ENCODE results near the gene DHX40. TPM values are rescaled to one million over a fixed set of nuclear protein-coding genes. Genes with fewer than 3 reads are reported as not detected.

Gene DHX40
- total and polyA plus RNA-seq, 2 of the 8 experiments (the other 6 are each of a cell fraction or from before 2014, with no cell fraction given) = 13.5 to 28.3 TPM

- TF ChIP-seq USF2 (IDR thresholded peaks at IDR 0.05; ENCODE audit: low read length) (no peak), KDM5A (IDR thresholded peaks at IDR 0.05; ENCODE audit: low read length) (no peak), PHF8 (conservative IDR thresholded peaks at IDR 0.05; ENCODE audit: low read depth, low read length) (no peak)
- CTCF ChIA-PET (ENCODE audit: partially characterized antibody) = interaction anchor here (1.0 kb wide), 1 partner anchor 58 kb away, joined by 4 read pairs; no protein-coding TSS in a partner anchor
- H4K5ac ChIP-seq (ENCODE audit: insufficient read length, low read depth, low read length) = no peak overlapping the region
- H4K8ac ChIP-seq (ENCODE audit: extremely low read depth, insufficient read depth, low read length) = no peak overlapping the region
- no peak overlapping the region for H2BK120ac ChIP-seq (replicated peaks; ENCODE audit: low read depth, low read length)
- peak overlapping the region in 3 of 4 experiments; percentile 20 to 94 (median 90); a peak in 3 of 8 replicates for H3K4me3 ChIP-seq (ENCODE audit: extremely low read depth in 1 of 4, insufficient read depth in 2 of 4, low read depth in 3 of 4, low read length in 4 of 4)
- DNase-seq (ENCODE audit: low read depth in 1 of 2, low spot score in 2 of 2) (no peak), FAIRE-seq (no peak)
- H2BK12ac ChIP-seq (ENCODE audit: low read depth, low read length) = no peak overlapping the region
- no peaks in the 10 kb centered on the region for H3K79me1 ChIP-seq (ENCODE audit: low read depth, low read length)
- H3K56ac ChIP-seq (replicated peaks; ENCODE audit: insufficient read length, low read depth, low read length) = no peak overlapping the region
- no peak overlapping the region for H2BK15ac ChIP-seq (ENCODE audit: low read length)
- H3K27ac ChIP-seq (ENCODE audit: low read depth, low read length) = no peak overlapping the region
- H2BK5ac ChIP-seq (ENCODE audit: low read depth, low read length) = no peak overlapping the region
- H3K79me2 ChIP-seq (ENCODE audit: control insufficient read depth in 1 of 2, insufficient read depth in 2 of 2, low read length in 2 of 2) = peaks cover 58 to 69% of the 10 kb centered on the region in 2 experiments
- H3K4me2 ChIP-seq (ENCODE audit: insufficient read depth in 1 of 2, low read depth in 2 of 2, low read length in 2 of 2) = peak overlapping the region; percentile 87 to 88; a peak in 3 of 4 replicates
- WGBS, 2 experiments (ENCODE audit: extremely low coverage in 1 of 2, insufficient coverage in 1 of 2, insufficient read length in 1 of 2, insufficient replicate concordance in 2 of 2, low coverage in 1 of 2, low lambda C conversion rate in 2 of 2, missing lambda C conversion rate in 1 of 2) = 86% methylated on average over 3 of the region's 4 CpGs; no CpG with 5 or more reads in 1 of the 2 experiments
- no peak overlapping the region for H2AFZ ChIP-seq (ENCODE audit: low read length)
- H3K23me2 ChIP-seq (ENCODE audit: low read depth, low read length) = peaks cover 4% of the 10 kb centered on the region; the same call in 1 of the 2 replicates
- no peak overlapping the region for H3K9ac ChIP-seq (replicated peaks in 1 of 4; ENCODE audit: extremely low read depth in 1 of 4, low read depth in 3 of 4, low read length in 3 of 4)
- no peaks in the 10 kb centered on the region for H3K36me3 ChIP-seq (ENCODE audit: control insufficient read depth in 2 of 4, insufficient read depth in 4 of 4, low read length in 3 of 4)
- no peak overlapping the region for H3K18ac ChIP-seq (ENCODE audit: extremely low read depth, low read length)
- peaks cover 6 to 9% of the 10 kb centered on the region in 2 experiments for H4K20me1 ChIP-seq (replicated peaks in 1 of 2; ENCODE audit: control insufficient read depth in 1 of 2, insufficient read depth in 2 of 2, low read length in 2 of 2)
- peaks cover 0 to 2% (median 0%) of the 10 kb centered on the region in 4 experiments; a peak in 1 of 7 replicates for H3K4me1 ChIP-seq (replicated peaks in 1 of 4; ENCODE audit: control insufficient read depth in 3 of 4, insufficient read depth in 4 of 4, low read length in 3 of 4)
- H3K27me3 ChIP-seq (replicated peaks in 1 of 4; ENCODE audit: control insufficient read depth in 3 of 4, extremely low read depth in 1 of 4, insufficient read depth in 3 of 4, low read length in 3 of 4) = no peaks in the 10 kb centered on the region
- H3K14ac ChIP-seq (ENCODE audit: insufficient read length) = no peak overlapping the region
- no peak overlapping the region for H2AK5ac ChIP-seq (ENCODE audit: low read depth, low read length)
- no peak overlapping the region for H3K23ac ChIP-seq (ENCODE audit: insufficient read length)
- POLR2A ChIA-PET (ENCODE audit: partially characterized antibody) = interaction anchor here (0.9 to 1.2 kb wide), 3 partner anchors 9 to 29 kb away, joined by 3 read pairs; no protein-coding TSS in a partner anchor
- H2BK20ac ChIP-seq (ENCODE audit: low read length) = no peak overlapping the region
- no peak overlapping the region for H3K4ac ChIP-seq (replicated peaks; ENCODE audit: insufficient read length, low read depth, low read length)
- no peak overlapping the region for H4K91ac ChIP-seq (replicated peaks; ENCODE audit: insufficient read length, low read length)
- H3K9me3 ChIP-seq (ENCODE audit: insufficient read depth in 2 of 2, low read depth in 1 of 2, low read length in 1 of 2) = no peaks in the 10 kb centered on the region
Measured at GRCh38 chr17:59621771-59622170, 56.4 kb downstream of the DHX40 start.
